Lung (tissue), 12 donors: ENCODE measurements around the gene PTPRE. TPM values are rescaled to one million over a fixed set of nuclear protein-coding genes. Genes with fewer than 3 reads are reported as not detected.

Experiments
- ATAC-seq: fragments of 200-7000 bp; cut with Tn5 transposase; one replicate; pipeline ENCODE4 v1.9.1; 2020; ENCODE audit warnings: moderate number of reproducible peaks; ENCODE audit not compliant: insufficient read depth, low FRiP score
- DNase-seq, 3 donors: peaks; one replicate each; pipeline ENCODE4 v3.0.0-alpha.2; 2013 to 2017
- H3K27ac ChIP-seq, 2 donors: one replicate each; pipeline ENCODE4 v1.5.1; 2013; ENCODE audit warnings: mild to moderate bottlenecking in 2 of 2, moderate library complexity in 2 of 2, control low read depth in 1 of 2, inconsistent platforms in 1 of 2, low read depth in 1 of 2, low read length in 1 of 2
- H3K27me3 ChIP-seq, 3 donors: one replicate each; pipeline ENCODE4 v1.5.1; 2013; ENCODE audit warnings: low read length in 2 of 3; ENCODE audit not compliant: control insufficient read depth in 3 of 3, insufficient read depth in 3 of 3
- H3K36me3 ChIP-seq, 4 donors: one replicate each; pipeline ENCODE4 v1.5.1; 2013; ENCODE audit warnings: low read length in 4 of 4, mild to moderate bottlenecking in 1 of 4, moderate library complexity in 1 of 4; ENCODE audit not compliant: control insufficient read depth in 4 of 4, insufficient read depth in 4 of 4
- H3K4me1 ChIP-seq, 5 donors: one replicate each; pipeline ENCODE4 v1.5.1; 2013; ENCODE audit warnings: low read length in 5 of 5, mild to moderate bottlenecking in 2 of 5, moderate library complexity in 1 of 5; ENCODE audit not compliant: control insufficient read depth in 5 of 5, insufficient read depth in 5 of 5
- H3K4me3 ChIP-seq: one replicate; pipeline ENCODE4 v1.5.1; 2013; ENCODE audit warnings: mild to moderate bottlenecking, control low read depth, moderate library complexity
- H3K9ac ChIP-seq, 2 donors: one replicate each; pipeline ENCODE4 v1.5.1; 2013; ENCODE audit warnings: low read length in 2 of 2, control low read depth in 1 of 2; ENCODE audit not compliant: insufficient read depth in 1 of 2
- H3K9me3 ChIP-seq, 4 donors: one replicate each; pipeline ENCODE4 v1.5.1; 2013; ENCODE audit warnings: low read length in 3 of 4, mild to moderate bottlenecking in 1 of 4, moderate library complexity in 1 of 4; ENCODE audit not compliant: control insufficient read depth in 4 of 4, insufficient read depth in 3 of 4
- WGBS, 2 donors: extraction: QIAGEN DNeasy Blood & Tissue Kit; methylation state at CpG; one replicate each; pipeline ENCODE4 v1.1.7; 2013; 5-methylcytosine and 5-hydroxymethylcytosine counted together
- polyA plus RNA-seq, 2 donors: library from polyadenylated mRNA; stranded (reverse); fragments of 200-250 nt; gene quantifications; one replicate each; pipeline ENCODE4 v1.2.1, GENCODE V29; 2013
- total RNA-seq, 2 donors: library from RNA; depleted of rRNA in 1 of 2; stranded (reverse); fragments of >200 nt in 1 of 2; gene quantifications; one replicate each; pipeline ENCODE4 v1.2.1, GENCODE V29; 2014 to 2021
- TF ChIP-seq, protein P1 (sequence below): IDR thresholded peaks from 2 replicates; pipeline ENCODE4 v1.5.1; 2012; ENCODE audit warnings: mild to moderate bottlenecking; ENCODE audit errors: control extremely low read depth, extremely low read depth
- donor health status: control.
- donor health status: control.
- donor health status: Bipolar disorder and iron deficiency.
- donor health status: healthy.
- donor health status: DM: yes; HTN: yes; CAD: no.

Gene PTPRE
- total and polyA plus RNA-seq, 4 donors: 15.5 to 68.7 (median 36.5) TPM

DNA sequence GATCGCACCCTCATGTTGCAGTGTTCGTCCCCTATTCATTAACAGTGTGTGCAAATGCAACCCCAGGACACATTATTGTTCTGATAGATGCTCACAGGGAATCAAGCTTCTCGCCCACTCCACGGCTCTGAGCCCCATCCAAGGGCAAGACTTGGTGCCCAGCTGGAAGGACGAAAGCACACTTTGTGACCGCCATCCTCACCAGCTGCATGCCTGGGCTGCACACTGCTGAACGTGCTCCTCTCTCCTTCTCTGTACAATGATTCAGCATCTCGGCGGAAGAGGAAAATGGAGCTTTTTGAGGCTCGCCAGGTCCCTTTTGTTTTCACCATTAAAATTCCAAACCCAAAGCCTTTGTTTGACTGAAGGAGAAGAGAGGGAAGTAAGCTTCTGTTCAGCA, 177.5 kb downstream of the PTPRE start:
- TF ChIP-seq, protein P1, sequence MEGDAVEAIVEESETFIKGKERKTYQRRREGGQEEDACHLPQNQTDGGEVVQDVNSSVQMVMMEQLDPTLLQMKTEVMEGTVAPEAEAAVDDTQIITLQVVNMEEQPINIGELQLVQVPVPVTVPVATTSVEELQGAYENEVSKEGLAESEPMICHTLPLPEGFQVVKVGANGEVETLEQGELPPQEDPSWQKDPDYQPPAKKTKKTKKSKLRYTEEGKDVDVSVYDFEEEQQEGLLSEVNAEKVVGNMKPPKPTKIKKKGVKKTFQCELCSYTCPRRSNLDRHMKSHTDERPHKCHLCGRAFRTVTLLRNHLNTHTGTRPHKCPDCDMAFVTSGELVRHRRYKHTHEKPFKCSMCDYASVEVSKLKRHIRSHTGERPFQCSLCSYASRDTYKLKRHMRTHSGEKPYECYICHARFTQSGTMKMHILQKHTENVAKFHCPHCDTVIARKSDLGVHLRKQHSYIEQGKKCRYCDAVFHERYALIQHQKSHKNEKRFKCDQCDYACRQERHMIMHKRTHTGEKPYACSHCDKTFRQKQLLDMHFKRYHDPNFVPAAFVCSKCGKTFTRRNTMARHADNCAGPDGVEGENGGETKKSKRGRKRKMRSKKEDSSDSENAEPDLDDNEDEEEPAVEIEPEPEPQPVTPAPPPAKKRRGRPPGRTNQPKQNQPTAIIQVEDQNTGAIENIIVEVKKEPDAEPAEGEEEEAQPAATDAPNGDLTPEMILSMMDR: no peak
- H3K27me3 ChIP-seq: peaks cover 0 to 4% (median 3%) of the 10 kb centered on the region in 3 donors
- H3K36me3 ChIP-seq: peaks cover 0 to 30% (median 3%) of the 10 kb centered on the region in 4 donors
- no peaks in the 10 kb centered on the region for H3K4me1 ChIP-seq
- H3K4me3 ChIP-seq: no peak overlapping the region
- ATAC-seq (no peak), DNase-seq (no peak)
- 91 to 95% methylated on average over 10 of the region's 10 CpGs for WGBS, 2 donors
- no peaks in the 10 kb centered on the region for H3K9me3 ChIP-seq
- H3K27ac ChIP-seq: no peak overlapping the region
- H3K9ac ChIP-seq: no peak overlapping the region

DNA sequence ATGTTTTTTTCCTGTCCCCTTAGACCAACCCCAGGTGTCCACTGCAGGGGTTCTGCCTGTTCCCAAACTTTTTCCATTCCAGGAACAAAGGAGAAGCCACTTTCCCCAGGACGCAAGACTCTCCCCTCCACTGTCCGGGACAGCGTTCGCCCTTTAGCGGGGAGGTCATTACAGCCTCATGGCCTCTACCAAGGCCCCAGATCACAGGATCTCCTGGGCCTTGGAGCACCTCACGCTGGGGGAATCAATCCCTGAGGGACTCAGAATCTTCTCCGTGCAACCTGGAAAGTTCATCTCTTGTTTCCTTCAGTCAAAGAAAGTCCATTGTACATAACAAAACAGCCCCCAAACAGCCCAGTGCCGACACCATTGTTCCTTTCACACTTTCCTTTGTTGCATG, 178.1 kb downstream of the PTPRE start:
- Histone ChIP-seq H3K27ac (no peak overlapping the region), H3K4me1 (no peaks in the 10 kb centered on the region), H3K9ac (no peak overlapping the region), H3K27me3 (peaks cover 0 to 4% (median 0%) of the 10 kb centered on the region in 3 donors), H3K36me3 (peaks cover 0 to 25% (median 1%) of the 10 kb centered on the region in 4 donors), H3K4me3 (no peak overlapping the region), H3K9me3 (no peaks in the 10 kb centered on the region)
- TF ChIP-seq, protein P1: no peak
- DNase-seq: no peak
- 96 to 97% methylated on average over 8 of the region's 8 CpGs for WGBS, 2 donors
- ATAC-seq: no peak

DNA sequence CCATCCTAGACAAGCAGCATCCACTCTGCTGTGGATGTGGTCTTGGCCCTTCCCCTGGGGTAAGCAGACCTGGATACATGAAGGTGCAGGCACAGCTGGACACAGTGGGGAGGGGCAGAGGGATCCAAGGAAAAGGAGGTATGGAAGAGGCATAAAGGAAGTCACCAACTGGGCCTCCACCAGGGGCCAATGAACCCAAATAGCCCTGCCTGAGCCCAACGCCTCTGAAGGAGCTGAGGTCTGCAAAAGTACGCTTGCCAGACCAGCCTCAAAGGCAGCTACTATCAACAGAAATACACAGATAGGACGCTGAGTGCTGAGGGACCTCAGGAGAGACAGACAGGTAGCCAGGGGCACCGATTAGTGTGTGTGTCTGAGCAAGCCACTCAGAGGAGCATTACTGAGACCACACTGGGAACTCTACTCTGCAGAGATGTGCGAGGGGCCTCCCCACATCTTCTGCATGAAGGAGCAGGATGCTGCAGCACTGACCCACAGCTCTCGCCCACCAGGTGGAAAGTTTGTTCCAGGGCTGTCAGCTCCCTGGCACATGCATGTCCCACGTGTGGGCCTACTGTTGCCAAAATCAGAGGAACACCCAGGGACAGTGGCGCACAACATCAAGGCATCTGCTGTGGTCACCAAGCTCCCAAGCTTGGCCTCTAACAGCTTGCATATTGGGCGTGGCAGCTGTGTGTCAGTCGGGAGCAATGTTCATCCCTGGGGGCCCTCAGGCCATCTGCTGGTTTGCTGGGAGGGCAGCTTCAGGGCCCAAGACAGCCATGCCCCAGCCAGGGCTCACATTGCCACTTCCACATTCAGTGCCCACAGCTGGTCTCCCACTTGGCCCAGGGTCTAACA, 179.3 kb downstream of the PTPRE start:
- no peak for DNase-seq
- WGBS, 2 donors: 85% methylated on average over 10 of the region's 10 CpGs
- no peak for ATAC-seq
- peaks cover 0 to 4% (median 0%) of the 10 kb centered on the region in 3 donors for H3K27me3 ChIP-seq
- peaks cover 0 to 16% (median 1%) of the 10 kb centered on the region in 4 donors for H3K36me3 ChIP-seq
- TF ChIP-seq, protein P1: no peak
- no peak overlapping the region for H3K4me3 ChIP-seq
- no peak overlapping the region for H3K27ac ChIP-seq
- no peaks in the 10 kb centered on the region for H3K9me3 ChIP-seq
- no peak overlapping the region for H3K9ac ChIP-seq
- no peaks in the 10 kb centered on the region for H3K4me1 ChIP-seq
